GM23338 (cell line): ENCODE measurements around the gene ESRRA. TPM values are rescaled to one million over a fixed set of nuclear protein-coding genes. Genes with fewer than 3 reads are reported as not detected.

Source experiments
- ATAC-seq: fragments of 200-7000 bp; cut with Tn5 transposase; 3 replicates; pipeline ENCODE4 v1.9.1; 2020
- DNase-seq: peaks from one replicate; pipeline ENCODE4 v3.0.0-alpha.2; 2015; ENCODE audit warnings: low spot score
- H2AFZ ChIP-seq: fragments of 200-600 bp; sonication (generic); 2 replicates; pipeline ENCODE4 v1.8.0; 2016; ENCODE audit warnings: antibody characterized with exemption, mild to moderate bottlenecking, moderate library complexity
- H3F3A ChIP-seq: fragments of 200-600 bp; sonication (generic); replicated peaks from 2 replicates; pipeline ENCODE4 v1.8.0; 2017; ENCODE audit warnings: antibody characterized with exemption, mixed run types, low read depth
- H3K27ac ChIP-seq: fragments of 200-600 bp; sonication (generic); 2 replicates; pipeline ENCODE4 v1.6.1; 2016; ENCODE audit warnings: low read depth
- H3K27me3 ChIP-seq: fragments of 200-600 bp; sonication (generic); 2 replicates; pipeline ENCODE4 v1.8.0; 2016; ENCODE audit warnings: mild to moderate bottlenecking, mixed run types, moderate library complexity; ENCODE audit not compliant: insufficient read depth
- H3K36me3 ChIP-seq: fragments of 200-600 bp; sonication (generic); 2 replicates; pipeline ENCODE4 v1.8.0; 2016; ENCODE audit warnings: mild to moderate bottlenecking; ENCODE audit not compliant: insufficient read depth
- H3K4me1 ChIP-seq: fragments of 200-600 bp; sonication (generic); 2 replicates; pipeline ENCODE4 v1.8.0; 2016; ENCODE audit warnings: mild to moderate bottlenecking, moderate library complexity; ENCODE audit not compliant: insufficient read depth
- H3K4me2 ChIP-seq: fragments of 200-600 bp; sonication (generic); 2 replicates; pipeline ENCODE4 v1.7.1; 2017; ENCODE audit warnings: mixed run types
- H3K4me3 ChIP-seq: fragments of 200-600 bp; sonication (generic); 2 replicates; pipeline ENCODE4 v1.6.1; 2016; ENCODE audit warnings: mixed run types
- H3K79me2 ChIP-seq: fragments of 200-600 bp; sonication (generic); replicated peaks from 2 replicates; pipeline ENCODE4 v1.8.0; 2017; ENCODE audit warnings: mild to moderate bottlenecking; ENCODE audit not compliant: insufficient read depth
- H3K9me2 ChIP-seq: fragments of 200-600 bp; sonication (generic); 2 replicates; pipeline ENCODE4 v1.8.0; 2017; ENCODE audit not compliant: insufficient read depth
- H4K20me1 ChIP-seq: fragments of 200-600 bp; sonication (generic); replicated peaks from 2 replicates; pipeline ENCODE4 v1.8.0; 2017; ENCODE audit warnings: mild to moderate bottlenecking; ENCODE audit not compliant: insufficient read depth
- H3K27ac Mint-ChIP-seq: 2 replicates; pipeline ENCODE4 v1.8.0; 2020; ENCODE audit warnings: inconsistent platforms, mild to moderate bottlenecking, moderate library complexity, mixed read lengths
- H3K27me3 Mint-ChIP-seq: 3 replicates; pipeline ENCODE4 v1.8.0; 2022; ENCODE audit warnings: low read depth, mild to moderate bottlenecking, moderate library complexity, mixed read lengths, inconsistent platforms; ENCODE audit not compliant: insufficient read depth, poor library complexity
- H3K36me3 Mint-ChIP-seq: 3 replicates; pipeline ENCODE4 v1.8.0; 2021; ENCODE audit warnings: low read depth, mild to moderate bottlenecking, inconsistent platforms, moderate library complexity, mixed read lengths
- H3K4me1 Mint-ChIP-seq: 3 replicates; pipeline ENCODE4 v1.8.0; 2020; ENCODE audit warnings: mild to moderate bottlenecking, inconsistent platforms, mixed read lengths
- H3K4me3 Mint-ChIP-seq: 3 replicates; pipeline ENCODE4 v1.8.0; 2021; ENCODE audit warnings: moderate library complexity, mild to moderate bottlenecking, inconsistent platforms, mixed read lengths
- H3K9me3 Mint-ChIP-seq: 3 replicates; pipeline ENCODE4 v1.8.0; 2020; ENCODE audit warnings: moderate library complexity, mild to moderate bottlenecking, inconsistent platforms, mixed read lengths
- CREB1 ChIP-seq: fragments of 250-450 bp; sonication (Bioruptor Pico); IDR thresholded peaks from 2 replicates; pipeline ENCODE4 v1.5.0; 2020; ENCODE audit warnings: low read depth, mild to moderate bottlenecking, moderate library complexity
- CTCF ChIP-seq, 2 experiments: fragments of 200-600 bp in 1 of 2; sonication (generic) in 1 of 2; conservative IDR thresholded peaks; 2 replicates each; pipeline versions ENCODE4 v1.5.1 to v1.6.1; 2016 to 2017; ENCODE audit warnings: antibody characterized with exemption in 2 of 2, low read depth in 2 of 2, mild to moderate bottlenecking in 2 of 2, moderate library complexity in 1 of 2
- EZH2 ChIP-seq: fragments of 200-600 bp; sonication (generic); IDR thresholded peaks from one replicate; pipeline ENCODE4 v1.8.0; 2017; ENCODE audit warnings: antibody characterized with exemption, mild to moderate bottlenecking, low read depth; ENCODE audit not compliant: unreplicated experiment
- EZH2phosphoT487 ChIP-seq: fragments of 200-600 bp; sonication (generic); IDR thresholded peaks from one replicate; pipeline ENCODE4 v1.8.1; 2018; ENCODE audit warnings: antibody characterized with exemption; ENCODE audit not compliant: unreplicated experiment
- POLR2AphosphoS5 ChIP-seq: IDR thresholded peaks from 2 replicates; pipeline ENCODE4 v1.6.1; 2016; ENCODE audit warnings: antibody characterized with exemption, low read depth
- STAT1 ChIP-seq: IDR thresholded peaks from one replicate; pipeline ENCODE4 v1.6.1; 2016; ENCODE audit warnings: antibody characterized with exemption; ENCODE audit not compliant: unreplicated experiment
- ZNF114 ChIP-seq: fragments of 250-450 bp; sonication (Bioruptor Pico); IDR thresholded peaks from 2 replicates; pipeline ENCODE4 v1.5.0; 2020; ENCODE audit warnings: mild to moderate bottlenecking, moderate library complexity
- ZNF331 ChIP-seq: fragments of 250-450 bp; sonication (Bioruptor Pico); IDR thresholded peaks from 2 replicates; pipeline ENCODE4 v1.5.0; 2020; ENCODE audit warnings: low read depth, mild to moderate bottlenecking, moderate library complexity
- polyA plus RNA-seq: library from polyadenylated mRNA; unstranded; fragments of >200 nt; fragmentation: Nextera tagmentation; extraction: Ambion mirVana; gene quantifications from 2 replicates; pipeline ENCODE4 v1.2.1, GENCODE V29; 2016
- total RNA-seq: library from RNA; depleted of rRNA; stranded (reverse); fragments of >200 nt; shearing (Covaris generic); gene quantifications from 2 replicates; pipeline ENCODE4 v1.2.3, GENCODE V29; 2014
- TF ChIP-seq, protein P1 (sequence below): fragments of 250-450 bp; sonication (Bioruptor Pico); IDR thresholded peaks from 2 replicates; pipeline ENCODE4 v1.5.0; 2020; ENCODE audit warnings: mild to moderate bottlenecking, moderate library complexity

ESRRA gene
- total and polyA plus RNA-seq, 2 experiments from 2014 or later = 13.7 to 55.1 TPM

DNA sequence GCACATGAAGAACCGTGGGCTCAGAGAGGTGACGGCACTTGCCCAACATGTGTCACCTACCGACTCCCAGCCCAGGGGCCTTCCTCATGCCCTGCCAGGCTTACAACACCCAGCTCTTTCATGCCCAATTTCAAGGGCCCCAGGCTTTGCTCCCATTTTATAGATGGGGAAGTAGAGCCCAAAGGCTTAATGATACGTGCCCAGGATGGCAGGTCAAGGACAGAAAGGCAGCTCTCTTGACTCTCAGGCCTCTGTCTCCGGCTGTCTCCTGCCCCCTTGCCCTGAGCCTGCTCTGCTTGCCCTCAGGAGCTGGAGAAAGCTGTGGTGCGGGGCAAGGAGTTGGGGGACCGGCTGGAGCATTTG lies 43.7 kb downstream of the ESRRA start (continued):
- TF ChIP-seq CTCF (conservative IDR thresholded peaks at IDR 0.05; ENCODE audit: low read depth in 2 of 2) (no peak), ZNF331 (no peak), ZNF114 (CRISPR knock-in tag) (no peak), POLR2AphosphoS5 (no peak), EZH2phosphoT487 (no peak)
- TF ChIP-seq, protein P1, sequence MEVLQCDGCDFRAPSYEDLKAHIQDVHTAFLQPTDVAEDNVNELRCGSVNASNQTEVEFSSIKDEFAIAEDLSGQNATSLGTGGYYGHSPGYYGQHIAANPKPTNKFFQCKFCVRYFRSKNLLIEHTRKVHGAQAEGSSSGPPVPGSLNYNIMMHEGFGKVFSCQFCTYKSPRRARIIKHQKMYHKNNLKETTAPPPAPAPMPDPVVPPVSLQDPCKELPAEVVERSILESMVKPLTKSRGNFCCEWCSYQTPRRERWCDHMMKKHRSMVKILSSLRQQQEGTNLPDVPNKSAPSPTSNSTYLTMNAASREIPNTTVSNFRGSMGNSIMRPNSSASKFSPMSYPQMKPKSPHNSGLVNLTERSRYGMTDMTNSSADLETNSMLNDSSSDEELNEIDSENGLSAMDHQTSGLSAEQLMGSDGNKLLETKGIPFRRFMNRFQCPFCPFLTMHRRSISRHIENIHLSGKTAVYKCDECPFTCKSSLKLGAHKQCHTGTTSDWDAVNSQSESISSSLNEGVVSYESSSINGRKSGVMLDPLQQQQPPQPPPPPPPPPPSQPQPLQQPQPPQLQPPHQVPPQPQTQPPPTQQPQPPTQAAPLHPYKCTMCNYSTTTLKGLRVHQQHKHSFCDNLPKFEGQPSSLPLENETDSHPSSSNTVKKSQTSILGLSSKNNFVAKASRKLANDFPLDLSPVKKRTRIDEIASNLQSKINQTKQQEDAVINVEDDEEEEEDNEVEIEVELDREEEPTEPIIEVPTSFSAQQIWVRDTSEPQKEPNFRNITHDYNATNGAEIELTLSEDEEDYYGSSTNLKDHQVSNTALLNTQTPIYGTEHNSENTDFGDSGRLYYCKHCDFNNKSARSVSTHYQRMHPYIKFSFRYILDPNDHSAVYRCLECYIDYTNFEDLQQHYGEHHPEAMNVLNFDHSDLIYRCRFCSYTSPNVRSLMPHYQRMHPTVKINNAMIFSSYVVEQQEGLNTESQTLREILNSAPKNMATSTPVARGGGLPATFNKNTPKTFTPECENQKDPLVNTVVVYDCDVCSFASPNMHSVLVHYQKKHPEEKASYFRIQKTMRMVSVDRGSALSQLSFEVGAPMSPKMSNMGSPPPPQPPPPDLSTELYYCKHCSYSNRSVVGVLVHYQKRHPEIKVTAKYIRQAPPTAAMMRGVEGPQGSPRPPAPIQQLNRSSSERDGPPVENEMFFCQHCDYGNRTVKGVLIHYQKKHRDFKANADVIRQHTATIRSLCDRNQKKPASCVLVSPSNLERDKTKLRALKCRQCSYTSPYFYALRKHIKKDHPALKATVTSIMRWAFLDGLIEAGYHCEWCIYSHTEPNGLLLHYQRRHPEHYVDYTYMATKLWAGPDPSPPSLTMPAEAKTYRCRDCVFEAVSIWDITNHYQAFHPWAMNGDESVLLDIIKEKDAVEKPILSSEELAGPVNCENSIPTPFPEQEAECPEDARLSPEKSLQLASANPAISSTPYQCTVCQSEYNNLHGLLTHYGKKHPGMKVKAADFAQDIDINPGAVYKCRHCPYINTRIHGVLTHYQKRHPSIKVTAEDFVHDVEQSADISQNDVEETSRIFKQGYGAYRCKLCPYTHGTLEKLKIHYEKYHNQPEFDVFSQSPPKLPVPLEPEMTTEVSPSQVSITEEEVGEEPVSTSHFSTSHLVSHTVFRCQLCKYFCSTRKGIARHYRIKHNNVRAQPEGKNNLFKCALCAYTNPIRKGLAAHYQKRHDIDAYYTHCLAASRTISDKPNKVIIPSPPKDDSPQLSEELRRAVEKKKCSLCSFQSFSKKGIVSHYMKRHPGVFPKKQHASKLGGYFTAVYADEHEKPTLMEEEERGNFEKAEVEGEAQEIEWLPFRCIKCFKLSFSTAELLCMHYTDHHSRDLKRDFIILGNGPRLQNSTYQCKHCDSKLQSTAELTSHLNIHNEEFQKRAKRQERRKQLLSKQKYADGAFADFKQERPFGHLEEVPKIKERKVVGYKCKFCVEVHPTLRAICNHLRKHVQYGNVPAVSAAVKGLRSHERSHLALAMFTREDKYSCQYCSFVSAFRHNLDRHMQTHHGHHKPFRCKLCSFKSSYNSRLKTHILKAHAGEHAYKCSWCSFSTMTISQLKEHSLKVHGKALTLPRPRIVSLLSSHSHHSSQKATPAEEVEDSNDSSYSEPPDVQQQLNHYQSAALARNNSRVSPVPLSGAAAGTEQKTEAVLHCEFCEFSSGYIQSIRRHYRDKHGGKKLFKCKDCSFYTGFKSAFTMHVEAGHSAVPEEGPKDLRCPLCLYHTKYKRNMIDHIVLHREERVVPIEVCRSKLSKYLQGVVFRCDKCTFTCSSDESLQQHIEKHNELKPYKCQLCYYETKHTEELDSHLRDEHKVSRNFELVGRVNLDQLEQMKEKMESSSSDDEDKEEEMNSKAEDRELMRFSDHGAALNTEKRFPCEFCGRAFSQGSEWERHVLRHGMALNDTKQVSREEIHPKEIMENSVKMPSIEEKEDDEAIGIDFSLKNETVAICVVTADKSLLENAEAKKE (CRISPR knock-in tag) = no peak

- Histone ChIP-seq H3K4me3 (no peak overlapping the region), H3K79me2 (no peaks in the 10 kb centered on the region), H2AFZ (no peak overlapping the region), H3K4me1 (no peaks in the 10 kb centered on the region), H4K20me1 (no peaks in the 10 kb centered on the region), H3F3A (no peaks in the 10 kb centered on the region), H3K4me2 (no peak overlapping the region), H3K9me2 (no peaks in the 10 kb centered on the region), H3K36me3 (no peaks in the 10 kb centered on the region), H3K27ac (no peak overlapping the region), H3K27me3 (no peaks in the 10 kb centered on the region)
- Mint-ChIP-seq H3K4me1 (peaks cover 2% of the 10 kb centered on the region; the same call in 2 of the 3 replicates), H3K27ac (no peak overlapping the region), H3K27me3 (peaks cover 18% of the 10 kb centered on the region), H3K4me3 (no peak overlapping the region), H3K9me3 (no peaks in the 10 kb centered on the region), H3K36me3 (no peaks in the 10 kb centered on the region; the same call in 2 of the 3 replicates)
- ATAC-seq (no peak), DNase-seq (no peak)
- TF ChIP-seq STAT1 (no peak), EZH2 (no peak), CREB1 (CRISPR knock-in tag) (no peak), ZNF331 (no peak)
- TF ChIP-seq, protein P1 (CRISPR knock-in tag) = no peak
Observed at GRCh38 chr11:64349404-64349803, 44.1 kb downstream of the ESRRA start.
